GM10248 (cell line): Measurements from ENCODE around the gene GMPPB.

ENCODE experiments used
- CTCF ChIA-PET: fragments of 300-600 bp; sonication (Branson Sonifier 250); formaldehyde crosslinking; extraction: SDS; loops from one replicate; lab custom pipeline; 2021; ENCODE audit warnings: antibody characterized with exemption; lab: Yijun Ruan, JAX
- POLR2A ChIA-PET: fragments of 350-650 bp; sonication (Branson Sonifier 250); formaldehyde crosslinking; extraction: SDS; loops from one replicate; lab custom pipeline; 2020; ENCODE audit warnings: antibody characterized with exemption; lab: Yijun Ruan, JAX
- DNase-seq: peaks from one replicate; pipeline ENCODE4 v3.0.0; 2012; ENCODE audit errors: extremely low spot score
- CTCF ChIP-seq: IDR thresholded peaks from 2 replicates; pipeline ENCODE4 v1.5.1; 2012; ENCODE audit warnings: mild to moderate bottlenecking, low read depth; ENCODE audit errors: extremely low read depth, missing control alignments, control extremely low read depth

The GMPPB gene

DNA sequence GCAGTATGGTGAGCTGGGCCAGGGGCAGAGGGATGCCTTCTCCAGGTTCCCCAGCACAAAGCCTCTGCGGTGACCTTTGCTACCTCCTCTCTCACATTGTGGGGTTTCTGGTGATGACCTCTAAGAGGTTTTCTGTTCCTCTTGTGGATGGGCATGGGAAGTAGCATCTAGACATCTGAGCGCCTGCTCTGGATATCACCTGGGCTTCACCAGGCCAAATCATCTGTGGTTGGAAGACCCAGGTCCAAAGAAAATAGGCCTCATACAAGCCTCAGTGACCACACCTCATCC is 42.6 kb downstream of the GMPPB start:
- no peak for DNase-seq
- no peak for TF ChIP-seq CTCF
- CTCF ChIA-PET: interaction anchor here (1.5 to 3.2 kb wide), 2 partner anchors 10 to 142 kb away, joined by 7 to 14 read pairs; no protein-coding TSS in a partner anchor
- POLR2A ChIA-PET: no interaction called here

- ChIA-PET CTCF (interaction anchor here (1.5 to 3.2 kb wide), 2 partner anchors 9 to 141 kb away, joined by 7 to 14 read pairs; no protein-coding TSS in a partner anchor), POLR2A (no interaction called here)
- TF ChIP-seq CTCF: no peak
- DNase-seq: no peak
Measured at GRCh38 chr3:49680493-49681231, 43.1 kb downstream of the GMPPB start.

DNA sequence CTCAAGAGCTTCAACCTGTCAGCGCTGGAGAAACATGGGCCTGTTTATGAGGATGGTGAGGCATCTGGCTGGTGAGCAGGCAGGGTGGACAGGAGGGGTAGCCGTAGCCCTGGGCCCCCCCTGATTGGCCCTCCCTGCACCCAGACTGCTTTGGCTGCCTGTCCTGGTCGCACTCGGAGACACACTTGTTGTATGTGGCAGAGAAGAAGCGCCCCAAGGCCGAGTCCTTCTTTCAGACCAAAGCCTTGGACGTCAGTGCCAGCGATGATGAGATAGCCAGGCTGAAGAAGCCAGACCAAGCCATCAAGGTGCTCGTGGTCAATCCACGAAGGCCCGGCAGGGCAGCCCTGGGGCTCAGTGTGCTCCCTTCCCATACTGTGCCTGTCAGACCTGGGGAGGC is 47.8 kb downstream of the GMPPB start:
- no peak for DNase-seq
- ChIA-PET CTCF (interaction anchor here (5.7 kb wide), 1 partner anchor 136 kb away, joined by 43 read pairs; no protein-coding TSS in a partner anchor), POLR2A (no interaction called here)
- no peak for TF ChIP-seq CTCF

GRCh38 chr3:49674497-49674983 is 49.2 kb downstream of the GMPPB start:
- TF ChIP-seq CTCF: no peak
- POLR2A ChIA-PET: no interaction called here
- CTCF ChIA-PET: interaction anchor here (5.7 kb wide), 1 partner anchor 135 kb away, joined by 43 read pairs; no protein-coding TSS in a partner anchor
- no peak for DNase-seq

DNA sequence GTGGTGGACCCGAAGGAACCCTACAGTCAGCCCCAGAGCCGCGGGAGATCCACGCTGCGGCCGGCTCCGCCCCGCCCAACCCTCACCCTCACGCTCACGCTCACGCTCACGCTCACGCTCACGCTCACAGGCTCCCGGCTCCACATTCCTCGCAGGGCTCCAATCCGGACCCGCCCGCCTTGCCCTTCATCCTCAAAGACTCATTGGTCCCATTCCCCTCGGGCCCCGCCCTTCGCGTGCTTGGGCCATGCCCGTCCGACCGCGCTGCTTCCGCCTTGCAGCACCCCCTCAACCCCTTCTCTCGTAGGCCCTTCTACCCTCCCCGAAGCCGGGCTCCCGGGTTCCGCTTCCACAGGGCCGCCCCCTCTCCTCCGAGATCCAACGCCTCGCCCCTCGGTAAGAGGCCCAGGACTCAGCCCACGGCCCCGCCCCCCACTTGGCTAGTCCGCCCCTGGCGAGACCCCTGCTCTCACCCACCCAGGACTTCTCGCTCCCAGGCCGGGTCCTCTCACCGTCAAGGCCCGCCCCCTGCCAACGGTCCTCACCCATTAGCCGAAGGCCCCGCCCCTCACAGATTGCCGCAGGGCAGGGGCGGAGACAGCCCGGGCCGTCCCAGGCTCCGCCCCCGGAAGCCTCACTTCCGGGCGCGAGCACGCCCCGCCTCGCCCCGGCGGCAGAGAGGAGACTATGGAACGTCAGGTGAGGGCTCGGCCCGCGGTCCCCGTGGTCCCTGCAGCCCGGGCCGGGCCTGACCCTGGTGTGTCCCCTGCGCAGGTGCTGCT is 49.8 kb downstream of the GMPPB start, which contains the start of gene APEH:
APEH (plus strand) TSS at position 637 of the 782 bp plus-strand sequence; CDS start at position 688, 51 bp downstream.
- ChIA-PET CTCF (interaction anchor here (0.8 to 5.7 kb wide), 5 partner anchors 21 to 136 kb away, joined by 3 to 198 read pairs (median 9); partner anchors contain the start of genes AMIGO3 and INKA1), POLR2A (interaction anchor here (0.6 kb wide), 1 partner anchor 134 kb away, joined by 3 read pairs; no protein-coding TSS in a partner anchor)
- TF ChIP-seq CTCF: no peak
- DNase-seq: peak; percentile 99

- ChIA-PET CTCF (interaction anchor here (0.8 to 5.4 kb wide), 4 partner anchors 20 to 135 kb away, joined by 3 to 198 read pairs (median 6); partner anchors contain the start of genes AMIGO3 and INKA1), POLR2A (interaction anchor here (0.6 kb wide), 1 partner anchor 133 kb away, joined by 3 read pairs; no protein-coding TSS in a partner anchor)
- DNase-seq: peak; percentile 34
Measured at GRCh38 chr3:49673121-49673714, 50.5 kb downstream of the GMPPB start.

More at GRCh38 chr3:49673121-49673714, 50.5 kb downstream of the GMPPB start:
- no peak for TF ChIP-seq CTCF
